HG03457 (cell line): ENCODE data around the gene EDEM2.
"Not testable (repeated sequence)": the region's sequence is repeated elsewhere in the genome, so short reads cannot be mapped to it uniquely, and the experiment has no call there.

ENCODE experiments used
- ATAC-seq: cut with Tn5 transposase; IDR thresholded peaks from one replicate; pipeline ENCODE4 v1.9.1; 2021; ENCODE audit warnings: moderate number of reproducible peaks; ENCODE audit not compliant: unreplicated experiment

Gene EDEM2

GRCh38 chr20:35168701-35169409, 21.7 kb upstream of the EDEM2 start:
- not testable (repeated sequence) for ATAC-seq

DNA sequence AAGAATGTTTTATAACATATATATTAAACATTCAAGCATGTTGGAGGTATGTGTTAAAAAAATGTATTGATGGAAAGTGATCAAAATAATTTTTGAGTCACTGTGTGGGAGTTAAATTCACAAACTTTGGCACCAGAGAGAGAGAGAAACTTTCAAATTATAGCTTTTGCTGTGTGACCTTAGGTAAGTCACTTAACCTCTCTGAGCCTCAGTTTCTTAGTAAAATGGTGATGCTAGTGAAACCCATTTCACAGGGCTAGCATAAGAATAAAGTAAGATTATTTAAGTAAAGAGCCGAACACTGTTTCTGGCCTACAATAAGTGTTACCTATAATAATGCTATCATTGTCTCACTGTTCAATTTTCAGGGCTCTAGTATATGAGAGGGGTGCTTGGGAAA, 20.7 kb upstream of the EDEM2 start:
- ATAC-seq = no peak

DNA sequence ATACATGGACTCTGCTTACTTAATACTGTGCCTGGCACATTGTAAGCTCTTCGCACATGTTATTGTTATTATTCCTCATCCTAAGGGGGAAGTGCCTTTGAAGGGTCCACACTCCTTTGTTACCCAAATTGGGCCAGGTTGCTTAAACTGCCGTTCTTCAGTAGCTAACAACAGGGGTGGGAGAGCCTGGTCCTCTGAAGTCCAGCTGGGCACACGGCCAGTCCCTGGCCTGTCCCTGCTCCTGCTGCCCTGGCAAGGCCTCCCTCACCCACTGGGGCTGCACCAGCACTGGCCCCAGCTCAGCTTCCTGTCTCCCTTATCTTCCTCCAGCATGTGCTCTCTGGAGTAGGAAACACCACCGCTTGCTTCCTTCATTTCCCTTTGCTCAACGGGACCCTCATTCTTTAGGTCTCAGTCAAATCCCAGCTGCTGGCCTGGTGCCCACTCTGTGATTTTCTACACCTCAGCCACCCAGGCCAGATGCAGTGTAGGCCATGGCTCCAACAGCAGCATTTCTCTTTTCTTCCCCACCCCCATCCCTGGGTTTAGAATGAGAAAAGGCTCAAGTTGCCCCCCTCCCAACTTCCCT, 19.2 kb upstream of the EDEM2 start:
- ATAC-seq = no peak

DNA sequence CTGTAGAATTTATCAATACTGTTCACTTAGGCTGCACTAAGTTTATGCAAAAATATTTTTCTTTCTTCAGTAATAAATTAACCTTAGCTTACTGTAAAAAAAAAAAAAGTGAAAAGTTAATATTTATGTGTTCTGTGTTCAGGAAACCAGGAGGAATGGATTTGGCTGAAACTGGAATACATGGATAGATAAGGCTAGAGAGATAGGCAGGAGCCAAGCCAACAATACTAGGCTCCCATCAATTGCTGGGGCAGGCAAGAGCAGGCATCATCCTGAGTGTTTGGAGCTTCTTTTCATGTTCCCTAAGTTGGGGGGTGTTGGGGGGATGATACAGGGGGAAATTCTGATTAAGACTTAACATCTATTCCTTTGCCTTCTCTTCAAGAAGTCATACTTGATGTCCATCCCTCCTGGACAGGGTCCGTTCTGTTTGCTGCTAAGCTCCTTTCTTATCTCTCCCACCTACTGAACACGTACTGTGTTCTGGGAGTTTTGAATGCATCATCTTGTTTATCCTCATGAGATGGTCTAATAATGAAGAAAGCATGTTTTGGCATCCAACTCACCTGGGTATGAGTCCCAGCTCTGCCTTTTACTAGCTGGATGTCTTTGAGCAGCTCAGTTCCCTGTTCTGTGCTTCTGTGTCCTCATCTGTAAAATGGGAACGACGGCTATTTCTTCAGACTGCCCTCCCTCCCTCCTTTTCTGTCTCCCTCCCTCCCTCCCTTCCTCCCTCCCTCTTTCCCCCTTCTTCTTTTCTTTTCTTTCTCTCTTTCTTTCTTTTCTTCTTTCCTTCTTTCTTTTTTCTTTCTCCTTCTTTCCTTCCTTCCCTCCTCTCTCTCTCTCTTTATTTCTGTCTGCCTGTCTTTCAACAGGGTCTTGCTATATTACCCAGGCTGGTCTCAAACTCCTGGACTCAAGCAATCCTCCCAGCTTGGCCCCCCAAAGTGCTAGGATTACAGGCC, 18.4 kb upstream of the EDEM2 start:
- ATAC-seq = no peak

- not testable (repeated sequence) for ATAC-seq
Measured at GRCh38 chr20:35164531-35164930, 17.4 kb upstream of the EDEM2 start.

DNA sequence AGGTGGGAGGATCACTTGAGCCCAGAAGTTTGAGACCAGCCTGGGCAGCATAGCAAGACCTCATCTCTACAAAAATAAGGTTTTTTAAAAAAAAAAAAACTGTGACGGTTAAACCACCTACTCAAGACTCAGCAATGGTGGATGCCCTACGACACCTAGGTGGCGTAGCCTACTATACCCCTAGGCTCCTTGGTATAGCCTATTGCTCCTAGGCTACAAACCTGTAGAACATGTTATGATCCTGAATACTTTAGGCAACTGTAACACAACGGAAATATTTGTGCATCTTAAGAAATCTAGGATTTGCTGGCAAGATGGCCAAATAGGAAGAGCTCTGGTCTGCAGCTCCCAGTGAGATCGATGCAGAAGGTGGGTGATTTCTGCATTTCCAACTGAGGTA, 13.2 kb upstream of the EDEM2 start:
- not testable (repeated sequence) for ATAC-seq

GRCh38 chr20:35156978-35157377, 9.8 kb upstream of the EDEM2 start:
- no peak for ATAC-seq

DNA sequence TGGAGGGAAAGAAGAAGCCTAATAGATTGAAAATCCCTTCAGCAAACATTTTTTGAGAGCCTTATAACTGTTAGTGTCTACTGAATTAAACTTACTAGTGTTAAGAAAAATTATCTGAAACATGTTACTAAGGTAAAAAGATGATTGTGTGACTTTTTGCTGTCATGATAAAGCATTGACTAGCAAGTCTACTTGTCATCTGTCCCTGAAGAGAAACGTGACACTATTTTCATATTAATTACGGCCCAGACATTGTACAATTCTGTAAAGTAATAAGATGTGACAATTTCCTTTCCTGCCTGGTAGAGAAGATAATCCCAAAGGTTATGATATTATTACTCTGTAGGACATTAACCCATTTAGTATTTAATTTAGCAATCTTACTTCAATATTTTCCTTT, 8.8 kb upstream of the EDEM2 start:
- ATAC-seq = no peak

DNA sequence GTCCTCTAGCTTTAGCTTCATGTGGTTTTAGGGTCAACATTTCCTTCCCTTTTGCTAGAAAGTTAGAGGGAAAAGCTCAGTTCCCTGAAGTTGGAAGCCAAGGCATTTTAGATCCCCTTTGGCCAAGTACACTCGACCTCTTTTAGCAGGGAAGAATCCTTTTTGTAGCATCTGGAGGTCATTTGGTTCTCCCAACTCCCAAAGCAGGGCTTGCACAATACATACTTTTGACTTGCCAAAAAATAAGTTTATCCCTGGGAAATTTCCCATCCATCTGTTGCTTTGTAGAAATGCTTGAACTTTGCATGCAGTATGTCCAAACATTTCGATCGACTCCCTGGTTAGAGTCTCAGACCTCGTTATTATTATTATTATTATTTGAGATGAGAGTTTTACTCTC, 4.6 kb upstream of the EDEM2 start:
- ATAC-seq = no peak

- ATAC-seq = no peak
Measured at GRCh38 chr20:35150846-35151579, 3.9 kb upstream of the EDEM2 start.

DNA sequence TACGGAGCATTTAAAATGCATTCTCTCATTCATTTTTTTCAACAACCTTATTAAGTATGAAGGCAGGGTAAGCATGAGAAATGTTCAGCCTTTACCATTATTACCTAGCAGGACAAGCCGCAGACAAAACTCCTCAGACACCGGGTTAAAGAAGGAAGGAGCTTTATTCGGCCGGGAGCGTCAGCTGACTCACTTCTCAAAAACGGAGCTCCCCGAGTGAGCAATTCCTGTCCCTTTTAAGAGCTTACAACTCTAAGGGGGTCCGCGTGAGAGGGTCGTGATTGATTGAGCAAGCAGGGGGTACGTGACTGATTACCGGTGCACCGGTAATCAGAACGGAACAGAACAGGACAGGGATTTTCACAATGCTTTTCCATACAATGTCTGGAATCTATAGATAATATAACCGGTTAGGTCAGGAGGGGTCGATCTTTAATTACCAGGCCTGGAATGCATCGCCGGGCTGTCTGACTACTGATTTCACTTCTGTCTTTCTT, 487 bp upstream of the EDEM2 start:
- peak; percentile 6 for ATAC-seq

DNA sequence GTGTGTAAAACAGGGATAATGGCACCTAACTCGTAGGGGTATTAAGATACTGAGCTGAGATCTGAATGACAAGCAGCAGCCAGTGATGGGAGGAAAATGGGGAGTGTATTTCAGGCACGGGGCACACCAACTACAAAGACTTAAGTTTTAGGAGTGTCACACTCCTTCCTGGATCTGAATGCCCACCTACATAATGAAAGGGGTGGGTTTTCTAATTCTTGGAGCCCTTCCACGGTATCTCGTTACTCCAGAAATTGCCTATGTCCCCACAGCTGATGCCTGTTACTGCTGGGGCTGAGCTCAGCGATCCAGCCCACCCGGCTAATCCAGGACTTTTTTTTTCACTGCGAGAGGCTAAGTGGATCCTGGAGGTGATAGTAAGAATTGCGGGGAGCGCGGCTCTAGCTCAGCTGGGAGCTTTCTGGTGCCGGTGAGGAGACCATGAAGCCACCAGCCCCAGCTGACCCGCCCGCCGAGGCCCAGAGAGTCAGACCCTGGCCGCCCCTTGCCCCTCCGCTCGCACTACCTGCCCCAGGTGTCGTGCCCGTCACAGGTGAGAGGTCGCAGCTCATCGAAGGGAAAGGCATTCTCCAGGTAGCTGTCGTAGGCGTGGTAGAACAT, 727 bp downstream of the EDEM2 start:
- ATAC-seq = no peak

- no peak for ATAC-seq
Measured at GRCh38 chr20:35145141-35145564, 2.0 kb downstream of the EDEM2 start.

- no peak for ATAC-seq
Measured at GRCh38 chr20:35144694-35145093, 2.4 kb downstream of the EDEM2 start.

- ATAC-seq = no peak
Measured at GRCh38 chr20:35135867-35136586, 11.1 kb downstream of the EDEM2 start.

GRCh38 chr20:35134880-35135279, 12.3 kb downstream of the EDEM2 start:
- no peak for ATAC-seq

GRCh38 chr20:35134472-35134871, 12.7 kb downstream of the EDEM2 start:
- ATAC-seq = no peak

DNA sequence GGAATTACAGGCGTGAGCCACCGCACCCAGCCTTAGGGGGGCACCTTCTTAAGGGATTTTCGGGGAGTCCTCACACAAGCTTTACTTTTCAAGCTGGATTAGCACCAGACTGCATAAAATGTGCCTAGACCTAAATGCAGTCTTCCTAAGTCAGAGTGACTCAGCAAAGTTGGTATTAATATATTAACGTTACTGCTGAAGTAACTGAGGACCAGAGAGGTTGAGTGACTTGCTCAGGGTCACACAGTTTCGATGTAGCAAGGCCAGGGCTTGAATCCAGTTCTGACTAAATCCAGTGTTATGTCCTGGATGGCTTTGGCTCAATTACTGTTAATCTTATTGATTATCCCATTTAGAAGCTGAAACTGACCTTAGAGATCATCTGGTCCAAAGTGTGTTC, 13.4 kb downstream of the EDEM2 start:
- no peak for ATAC-seq

GRCh38 chr20:35133031-35133430, 14.1 kb downstream of the EDEM2 start:
- ATAC-seq = no peak

DNA sequence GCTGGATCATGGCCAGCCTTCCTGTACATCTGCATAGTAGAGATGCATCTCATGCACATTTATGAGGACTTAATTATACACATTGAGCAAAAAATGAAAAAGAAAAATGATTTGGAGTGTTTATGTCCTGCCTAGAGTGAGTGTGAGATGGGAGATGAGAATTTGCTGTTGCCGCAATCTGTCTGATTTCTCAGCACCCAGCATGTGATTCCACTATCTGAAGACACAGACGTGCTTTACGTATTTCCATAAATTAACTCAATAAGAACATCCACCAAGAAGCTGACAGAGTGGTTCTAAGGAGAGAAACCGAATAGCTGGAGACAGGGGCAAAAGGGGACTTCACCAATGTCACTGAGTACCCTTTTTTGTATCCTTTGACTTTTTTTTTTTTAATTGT, 15.2 kb downstream of the EDEM2 start:
- ATAC-seq = no peak
